Glutamatergic neuron (in vitro differentiated cells): ENCODE data around the gene CLSTN1. TPM values are rescaled to one million over a fixed set of nuclear protein-coding genes. Genes with fewer than 3 reads are reported as not detected.
A peak's percentile ranks its signal among the peaks of the same experiment; 100 is the strongest.

Experiments used
- DNase-seq: peaks from one replicate; pipeline ENCODE4 v3.0.0; 2022
- H3K27ac Mint-ChIP-seq: one replicate; pipeline ENCODE4 v1.8.0; 2020; ENCODE audit warnings: mild to moderate bottlenecking, mixed read lengths, inconsistent platforms; ENCODE audit not compliant: unreplicated experiment
- H3K27me3 Mint-ChIP-seq: one replicate; pipeline ENCODE4 v1.8.0; 2020; ENCODE audit warnings: mild to moderate bottlenecking, moderate library complexity, mixed read lengths, inconsistent platforms; ENCODE audit not compliant: unreplicated experiment
- H3K36me3 Mint-ChIP-seq: one replicate; pipeline ENCODE4 v1.8.0; 2020; ENCODE audit warnings: mild to moderate bottlenecking, mixed read lengths, inconsistent platforms; ENCODE audit not compliant: unreplicated experiment
- H3K4me1 Mint-ChIP-seq: one replicate; pipeline ENCODE4 v1.8.0; 2020; ENCODE audit warnings: mild to moderate bottlenecking, low read depth, mixed read lengths, inconsistent platforms; ENCODE audit not compliant: unreplicated experiment
- H3K4me3 Mint-ChIP-seq: one replicate; pipeline ENCODE4 v1.8.0; 2020; ENCODE audit warnings: mild to moderate bottlenecking, mixed read lengths, inconsistent platforms; ENCODE audit not compliant: unreplicated experiment
- H3K9me3 Mint-ChIP-seq: one replicate; pipeline ENCODE4 v1.8.0; 2020; ENCODE audit warnings: mild to moderate bottlenecking, moderate library complexity, mixed read lengths, inconsistent platforms; ENCODE audit not compliant: unreplicated experiment
- CTCF ChIP-seq: fragments of 200-600 bp; sonication (generic); IDR thresholded peaks from one replicate; pipeline ENCODE4 v1.5.0; 2021; ENCODE audit not compliant: partially characterized antibody, unreplicated experiment
- total RNA-seq: library from RNA; stranded (reverse); fragmentation: NEBNext Ultra II Directional; extraction: Animal tissue kit (Norgen Biotek cat#: 25700); gene quantifications from one replicate; pipeline ENCODE4 v1.2.1, GENCODE V29; 2021; ENCODE audit not compliant: unreplicated experiment

Gene CLSTN1
- total RNA-seq, 1 donor from 2014 or later = 139 TPM

GRCh38 chr1:9720785-9721605, 102.8 kb downstream of the CLSTN1 start:
- no peak overlapping the region for H3K4me3 Mint-ChIP-seq
- peaks cover 5% of the 10 kb centered on the region for H3K9me3 Mint-ChIP-seq
- peaks cover 7% of the 10 kb centered on the region for H3K36me3 Mint-ChIP-seq
- H3K27me3 Mint-ChIP-seq = peaks cover 4% of the 10 kb centered on the region
- H3K27ac Mint-ChIP-seq = no peak overlapping the region
- H3K4me1 Mint-ChIP-seq = no peaks in the 10 kb centered on the region
- TF ChIP-seq CTCF = no peak
- no peak for DNase-seq

GRCh38 chr1:9719978-9720722, 103.6 kb downstream of the CLSTN1 start:
- no peak overlapping the region for H3K27ac Mint-ChIP-seq
- H3K4me1 Mint-ChIP-seq = no peaks in the 10 kb centered on the region
- no peak overlapping the region for H3K4me3 Mint-ChIP-seq
- H3K36me3 Mint-ChIP-seq = peaks cover 7% of the 10 kb centered on the region
- no peak for DNase-seq
- peak; percentile 9 for TF ChIP-seq CTCF
- H3K27me3 Mint-ChIP-seq = peaks cover 4% of the 10 kb centered on the region
- peaks cover 5% of the 10 kb centered on the region for H3K9me3 Mint-ChIP-seq

- no peaks in the 10 kb centered on the region for H3K4me1 Mint-ChIP-seq
- no peak overlapping the region for H3K4me3 Mint-ChIP-seq
- peaks cover 4% of the 10 kb centered on the region for H3K27me3 Mint-ChIP-seq
- no peak overlapping the region for H3K27ac Mint-ChIP-seq
- no peak for DNase-seq
- no peaks in the 10 kb centered on the region for H3K36me3 Mint-ChIP-seq
- peaks cover under 1% of the 10 kb centered on the region for H3K9me3 Mint-ChIP-seq
- no peak for TF ChIP-seq CTCF
Measured at GRCh38 chr1:9718006-9718680, 105.6 kb downstream of the CLSTN1 start.

- Mint-ChIP-seq H3K4me3 (no peak overlapping the region), H3K9me3 (no peaks in the 10 kb centered on the region), H3K4me1 (no peaks in the 10 kb centered on the region), H3K36me3 (no peaks in the 10 kb centered on the region), H3K27ac (no peak overlapping the region), H3K27me3 (peaks cover 4% of the 10 kb centered on the region)
- TF ChIP-seq CTCF = no peak
- DNase-seq = peak; percentile 44
Measured at GRCh38 chr1:9717193-9718005, 106.4 kb downstream of the CLSTN1 start.
